Chondrocyte (in vitro differentiated cells): ENCODE results near the gene HLA-F. TPM values are rescaled to one million over a fixed set of nuclear protein-coding genes. Genes with fewer than 3 reads are reported as not detected.

Experiments used
- DNase-seq: peaks from one replicate; pipeline ENCODE4 v3.0.0; 2021; ENCODE audit warnings: mixed read lengths, low spot score
- H3K27ac Mint-ChIP-seq: one replicate; pipeline ENCODE4 v1.8.0; 2021; ENCODE audit warnings: mild to moderate bottlenecking, moderate library complexity, mixed read lengths; ENCODE audit not compliant: unreplicated experiment
- H3K27me3 Mint-ChIP-seq: 2 replicates; pipeline ENCODE4 v1.8.0; 2021; ENCODE audit warnings: low read depth, mixed read lengths
- H3K36me3 Mint-ChIP-seq: 2 replicates; pipeline ENCODE4 v1.8.0; 2021; ENCODE audit warnings: low read depth, mixed read lengths
- H3K4me1 Mint-ChIP-seq: 2 replicates; pipeline ENCODE4 v1.8.0; 2021; ENCODE audit warnings: low read depth, mild to moderate bottlenecking, mixed read lengths
- H3K4me3 Mint-ChIP-seq: one replicate; pipeline ENCODE4 v1.8.0; 2021; ENCODE audit warnings: mild to moderate bottlenecking, moderate library complexity, mixed read lengths; ENCODE audit not compliant: unreplicated experiment
- H3K9me3 Mint-ChIP-seq: 2 replicates; pipeline ENCODE4 v1.8.0; 2021; ENCODE audit warnings: low read depth, mixed read lengths
- total RNA-seq: library from RNA; stranded (reverse); gene quantifications from 3 replicates; pipeline ENCODE4 v1.2.1, GENCODE V29; 2021
- TF ChIP-seq, protein P1 (sequence below): fragments of 200-600 bp; sonication (generic); IDR thresholded peaks from 2 replicates; pipeline ENCODE4 v1.5.0; 2021; ENCODE audit warnings: antibody characterized with exemption, mild to moderate bottlenecking, moderate library complexity

The HLA-F gene
- total RNA-seq, 1 donor from 2014 or later = 6.6 TPM

DNA sequence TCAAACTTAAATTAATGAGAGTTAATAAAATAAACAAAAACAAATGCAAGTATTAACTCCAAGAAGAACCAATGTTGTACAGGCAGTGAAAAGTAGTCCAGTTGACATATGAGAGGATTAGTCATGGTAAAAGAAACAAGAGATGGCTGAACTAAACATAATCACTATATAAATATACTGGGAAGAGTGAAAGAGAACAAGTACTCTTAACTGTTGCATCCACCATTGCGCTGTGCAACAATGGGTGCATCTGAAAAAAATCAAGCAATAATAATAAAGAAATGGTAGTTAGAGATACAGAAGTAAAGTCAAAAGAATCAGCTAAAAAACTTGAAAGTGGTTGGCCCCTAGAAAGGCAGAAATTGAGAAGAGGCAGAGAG is 16.6 kb downstream of the HLA-F start:
- Mint-ChIP-seq H3K4me3 (no peak overlapping the region), H3K4me1 (peaks cover 6% of the 10 kb centered on the region), H3K36me3 (peaks cover 3% of the 10 kb centered on the region), H3K27ac (no peak overlapping the region), H3K9me3 (peaks cover 4% of the 10 kb centered on the region), H3K27me3 (no peaks in the 10 kb centered on the region)
- TF ChIP-seq, protein P1, sequence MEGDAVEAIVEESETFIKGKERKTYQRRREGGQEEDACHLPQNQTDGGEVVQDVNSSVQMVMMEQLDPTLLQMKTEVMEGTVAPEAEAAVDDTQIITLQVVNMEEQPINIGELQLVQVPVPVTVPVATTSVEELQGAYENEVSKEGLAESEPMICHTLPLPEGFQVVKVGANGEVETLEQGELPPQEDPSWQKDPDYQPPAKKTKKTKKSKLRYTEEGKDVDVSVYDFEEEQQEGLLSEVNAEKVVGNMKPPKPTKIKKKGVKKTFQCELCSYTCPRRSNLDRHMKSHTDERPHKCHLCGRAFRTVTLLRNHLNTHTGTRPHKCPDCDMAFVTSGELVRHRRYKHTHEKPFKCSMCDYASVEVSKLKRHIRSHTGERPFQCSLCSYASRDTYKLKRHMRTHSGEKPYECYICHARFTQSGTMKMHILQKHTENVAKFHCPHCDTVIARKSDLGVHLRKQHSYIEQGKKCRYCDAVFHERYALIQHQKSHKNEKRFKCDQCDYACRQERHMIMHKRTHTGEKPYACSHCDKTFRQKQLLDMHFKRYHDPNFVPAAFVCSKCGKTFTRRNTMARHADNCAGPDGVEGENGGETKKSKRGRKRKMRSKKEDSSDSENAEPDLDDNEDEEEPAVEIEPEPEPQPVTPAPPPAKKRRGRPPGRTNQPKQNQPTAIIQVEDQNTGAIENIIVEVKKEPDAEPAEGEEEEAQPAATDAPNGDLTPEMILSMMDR = no peak
- DNase-seq = no peak

DNA sequence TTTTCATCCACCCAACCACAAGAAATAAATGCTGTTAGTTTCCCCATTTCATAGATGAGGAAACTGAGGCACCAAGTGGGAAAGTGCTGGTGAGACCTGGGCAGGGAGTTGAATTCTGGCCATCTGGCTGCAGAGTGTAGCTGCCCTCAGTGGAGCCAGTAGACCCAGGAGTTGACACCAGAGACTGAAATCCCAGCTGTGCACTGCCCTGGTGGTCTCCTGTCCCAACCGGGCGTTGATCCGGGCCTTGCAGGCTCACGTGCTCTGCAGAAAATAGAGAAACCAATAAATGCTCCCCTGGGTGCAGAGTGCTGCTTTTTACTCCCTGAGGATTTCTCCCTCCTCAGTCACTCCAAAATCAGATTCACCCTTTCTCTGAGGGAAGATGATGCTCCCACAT is 18.4 kb downstream of the HLA-F start:
- H3K4me3 Mint-ChIP-seq = no peak overlapping the region
- DNase-seq = no peak
- H3K9me3 Mint-ChIP-seq = no peaks in the 10 kb centered on the region
- H3K36me3 Mint-ChIP-seq = peaks cover 5% of the 10 kb centered on the region
- peaks cover 6% of the 10 kb centered on the region for H3K4me1 Mint-ChIP-seq
- TF ChIP-seq, protein P1 = no peak
- H3K27ac Mint-ChIP-seq = no peak overlapping the region
- H3K27me3 Mint-ChIP-seq = no peaks in the 10 kb centered on the region

DNA sequence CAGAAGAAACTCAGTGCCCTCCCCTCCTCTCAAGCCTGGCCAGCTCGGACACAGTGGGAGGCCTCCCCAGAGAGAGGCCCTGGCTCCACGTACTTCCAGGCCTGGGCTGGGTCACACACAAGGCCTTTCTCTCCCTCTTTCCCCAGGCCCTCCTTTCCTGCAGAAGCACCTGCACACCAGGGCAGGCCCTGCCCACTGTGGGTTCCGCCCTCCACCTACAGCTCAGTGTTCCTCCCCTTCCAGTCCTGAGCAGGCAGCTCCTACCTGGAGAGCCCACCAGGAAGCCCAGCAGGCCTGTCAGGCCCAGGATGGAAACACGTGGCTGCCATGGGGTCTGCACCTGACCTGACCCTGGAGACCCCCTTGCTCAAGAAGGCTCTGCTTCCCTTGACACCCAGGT is 18.9 kb downstream of the HLA-F start:
- H3K4me1 Mint-ChIP-seq = peaks cover 6% of the 10 kb centered on the region
- no peaks in the 10 kb centered on the region for H3K27me3 Mint-ChIP-seq
- TF ChIP-seq, protein P1 = no peak
- H3K4me3 Mint-ChIP-seq = no peak overlapping the region
- H3K9me3 Mint-ChIP-seq = no peaks in the 10 kb centered on the region
- peaks cover 3% of the 10 kb centered on the region for H3K36me3 Mint-ChIP-seq
- no peak for DNase-seq
- H3K27ac Mint-ChIP-seq = no peak overlapping the region

DNA sequence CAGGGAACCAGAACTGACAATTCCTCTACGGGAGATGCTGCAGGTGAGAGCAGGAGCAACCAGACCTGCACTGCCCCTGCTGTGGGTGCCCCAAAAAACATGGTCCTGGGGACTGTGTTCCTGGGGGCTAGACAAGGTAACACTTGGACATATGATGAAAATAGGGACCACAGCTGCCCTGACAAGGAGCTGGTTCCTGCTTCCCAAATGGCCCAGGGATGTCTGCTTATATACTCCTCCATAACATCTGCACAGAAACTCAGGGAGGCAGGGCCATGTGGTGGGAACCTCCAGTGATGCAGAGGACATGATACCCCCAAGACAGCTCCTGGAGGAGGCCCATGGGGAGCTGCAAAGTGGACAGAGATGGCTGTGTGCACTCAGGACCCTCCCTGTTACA is 19.8 kb downstream of the HLA-F start:
- Mint-ChIP-seq H3K4me1 (peaks cover 9% of the 10 kb centered on the region), H3K27me3 (no peaks in the 10 kb centered on the region), H3K27ac (no peak overlapping the region), H3K4me3 (no peak overlapping the region), H3K36me3 (peaks cover 2% of the 10 kb centered on the region), H3K9me3 (no peaks in the 10 kb centered on the region)
- TF ChIP-seq, protein P1 = no peak
- DNase-seq = no peak

DNA sequence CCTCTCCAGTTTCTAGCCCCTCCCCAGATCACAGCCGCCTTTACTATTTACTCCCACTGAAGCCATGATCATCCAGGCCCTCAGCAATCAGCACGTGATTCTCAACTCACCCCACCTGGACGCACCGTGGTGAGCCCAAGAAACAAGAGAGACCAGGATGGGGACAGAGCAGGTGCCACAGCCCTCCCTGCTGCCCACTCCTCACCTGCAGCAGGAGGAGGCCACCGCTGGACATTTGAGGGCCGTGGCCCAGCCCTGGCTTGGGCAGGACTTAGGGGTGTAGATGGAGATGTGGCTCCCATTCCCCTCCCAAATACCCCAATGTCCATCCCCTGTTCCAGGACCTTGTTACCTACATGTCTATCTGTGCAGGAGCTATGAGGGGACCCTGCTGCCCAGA is 20.3 kb downstream of the HLA-F start:
- Mint-ChIP-seq H3K4me3 (no peak overlapping the region), H3K27me3 (no peaks in the 10 kb centered on the region), H3K9me3 (no peaks in the 10 kb centered on the region), H3K27ac (no peak overlapping the region), H3K4me1 (peaks cover 14% of the 10 kb centered on the region), H3K36me3 (peaks cover 2% of the 10 kb centered on the region)
- DNase-seq = no peak
- TF ChIP-seq, protein P1 = no peak
